Osteoblast (primary cell): ENCODE data around the gene SREBF2. TPM values are rescaled to one million over a fixed set of nuclear protein-coding genes. Genes with fewer than 3 reads are reported as not detected.

Experiments used
- DNase-seq: peaks from one replicate; pipeline ENCODE4 v3.0.0; 2011; ENCODE audit warnings: low spot score, mixed read lengths; ENCODE audit not compliant: insufficient read length; ENCODE audit errors: missing footprints
- H2AFZ ChIP-seq: 2 replicates; pipeline ENCODE4 v1.6.0; 2011; ENCODE audit warnings: mild to moderate bottlenecking, low read length
- H3K27ac ChIP-seq: 2 replicates; pipeline ENCODE4 v1.5.1; 2011; ENCODE audit warnings: mild to moderate bottlenecking, low read depth, low read length, moderate library complexity
- H3K27me3 ChIP-seq: 2 replicates; pipeline ENCODE4 v1.6.0; 2012; ENCODE audit warnings: mild to moderate bottlenecking, control low read depth, inconsistent platforms, low read length, moderate library complexity; ENCODE audit not compliant: insufficient read depth
- H3K36me3 ChIP-seq: 2 replicates; pipeline ENCODE4 v1.5.1; 2011; ENCODE audit warnings: mild to moderate bottlenecking, low read length, control low read depth, moderate library complexity; ENCODE audit not compliant: insufficient read depth
- H3K4me1 ChIP-seq: 2 replicates; pipeline ENCODE4 v1.5.1; 2011; ENCODE audit warnings: mild to moderate bottlenecking, low read length, control low read depth, moderate library complexity; ENCODE audit not compliant: insufficient read depth
- H3K4me2 ChIP-seq: 2 replicates; pipeline ENCODE4 v1.6.0; 2011; ENCODE audit warnings: mild to moderate bottlenecking, low read length; ENCODE audit not compliant: insufficient read depth
- H3K4me3 ChIP-seq: fragments of 200-600 bp; sonication (generic); 3 replicates; pipeline ENCODE4 v1.5.1; 2012; ENCODE audit warnings: mild to moderate bottlenecking, low read length, inconsistent platforms; ENCODE audit not compliant: insufficient read depth
- H3K79me2 ChIP-seq: 2 replicates; pipeline ENCODE4 v1.6.0; 2012; ENCODE audit warnings: mild to moderate bottlenecking, low read length, control low read depth, inconsistent platforms; ENCODE audit not compliant: insufficient read depth
- H3K9me3 ChIP-seq: 2 replicates; pipeline ENCODE4 v1.5.1; 2011; ENCODE audit warnings: low read depth, low read length, control low read depth
- H4K20me1 ChIP-seq: 2 replicates; pipeline ENCODE4 v1.6.0; 2012; ENCODE audit warnings: mild to moderate bottlenecking, low read length, control low read depth; ENCODE audit not compliant: insufficient read depth
- CTCF ChIP-seq: IDR thresholded peaks from 2 replicates; pipeline ENCODE4 v1.5.1; 2011; ENCODE audit warnings: mild to moderate bottlenecking, low read depth, low read length, moderate library complexity; ENCODE audit errors: extremely low read depth
- total RNA-seq: library from RNA; depleted of rRNA; stranded (reverse); fragments of >200 nt; gene quantifications from 2 replicates; pipeline ENCODE4 v1.2.3, GENCODE V29; 2012

Gene SREBF2
- total RNA-seq, 1 donor = 80.3 TPM

GRCh38 chr22:41820447-41820846 lies 12.5 kb upstream of the SREBF2 start:
- no peak for TF ChIP-seq CTCF
- Histone ChIP-seq H3K4me2 (no peak overlapping the region), H3K79me2 (no peaks in the 10 kb centered on the region), H4K20me1 (no peaks in the 10 kb centered on the region), H3K27ac (no peak overlapping the region), H3K36me3 (peaks cover 5% of the 10 kb centered on the region), H3K27me3 (no peaks in the 10 kb centered on the region), H3K4me1 (peaks cover 21% of the 10 kb centered on the region), H3K9me3 (no peaks in the 10 kb centered on the region), H3K4me3 (no peak overlapping the region), H2AFZ (no peak overlapping the region)
- DNase-seq = no peak

GRCh38 chr22:41821471-41822316 lies 11.2 kb upstream of the SREBF2 start:
- Histone ChIP-seq H4K20me1 (no peaks in the 10 kb centered on the region), H3K27ac (no peak overlapping the region), H3K27me3 (no peaks in the 10 kb centered on the region), H3K79me2 (no peaks in the 10 kb centered on the region), H3K4me1 (peaks cover 25% of the 10 kb centered on the region), H3K9me3 (no peaks in the 10 kb centered on the region), H3K4me2 (no peak overlapping the region), H2AFZ (no peak overlapping the region), H3K36me3 (no peaks in the 10 kb centered on the region), H3K4me3 (no peak overlapping the region)
- TF ChIP-seq CTCF = no peak
- no peak for DNase-seq

GRCh38 chr22:41822317-41823057 lies 10.4 kb upstream of the SREBF2 start:
- peak; percentile 86 for DNase-seq
- TF ChIP-seq CTCF = peak; percentile 54
- Histone ChIP-seq H4K20me1 (no peaks in the 10 kb centered on the region), H2AFZ (no peak overlapping the region), H3K4me2 (no peak overlapping the region), H3K4me3 (no peak overlapping the region), H3K4me1 (peaks cover 25% of the 10 kb centered on the region), H3K9me3 (no peaks in the 10 kb centered on the region), H3K27me3 (no peaks in the 10 kb centered on the region), H3K27ac (no peak overlapping the region), H3K36me3 (no peaks in the 10 kb centered on the region), H3K79me2 (no peaks in the 10 kb centered on the region)

- Histone ChIP-seq H2AFZ (peak overlapping the region; percentile 63), H4K20me1 (no peaks in the 10 kb centered on the region), H3K79me2 (no peaks in the 10 kb centered on the region), H3K27ac (peak overlapping the region; percentile 24), H3K4me2 (no peak overlapping the region), H3K4me3 (no peak overlapping the region), H3K4me1 (peaks cover 25% of the 10 kb centered on the region), H3K36me3 (no peaks in the 10 kb centered on the region), H3K9me3 (no peaks in the 10 kb centered on the region), H3K27me3 (no peaks in the 10 kb centered on the region)
- TF ChIP-seq CTCF = no peak
- DNase-seq = no peak
Measured at GRCh38 chr22:41823797-41824196, 9.1 kb upstream of the SREBF2 start.
